T47D (cell line): Measurements from ENCODE around the gene PIGT.

Source experiments
- DNase-seq, 2 experiments: peaks; one replicate each; pipeline versions ENCODE4 v3.0.0 to v3.0.0-alpha.2; 2011 to 2012; ENCODE audit warnings: low read depth in 1 of 2, low spot score in 1 of 2
- JUND ChIP-seq: IDR thresholded peaks from 2 replicates; pipeline ENCODE4 v1.6.1; 2012; ENCODE audit warnings: low read depth
- in situ Hi-C: cut with HindIII; loops from 2 replicates; pipeline ENCODE4 v1.10.0; 2016; ENCODE audit warnings: low sequenced_read_pairs, low pct_unique_long_range_greater_than_20kb

PIGT gene

GRCh38 chr20:45415822-45416637 is at the start of gene PIGT:
TSS of gene PIGT (plus strand) at chr20:45416141. CDS start at chr20:45416157, 16 bp downstream.
- in situ Hi-C loops, result no loop called here
- peak; percentile 87 to 88 for DNase-seq
- no peak for TF ChIP-seq JUND

GRCh38 chr20:45366192-45366591 is 49.7 kb upstream of the PIGT start:
- in situ Hi-C loops, result no loop called here
- DNase-seq, result no peak
- no peak for TF ChIP-seq JUND

- TF ChIP-seq JUND, result no peak
- DNase-seq, result no peak
- in situ Hi-C loops, result no loop called here
Measured at GRCh38 chr20:45366631-45367030, 49.3 kb upstream of the PIGT start.

GRCh38 chr20:45367126-45367525 is 48.8 kb upstream of the PIGT start:
- no peak for DNase-seq
- no peak for TF ChIP-seq JUND
- in situ Hi-C loops, result no loop called here

- no peak for TF ChIP-seq JUND
- DNase-seq, result no peak
- in situ Hi-C loops, result no loop called here
Measured at GRCh38 chr20:45368221-45368980, 47.5 kb upstream of the PIGT start.

GRCh38 chr20:45370571-45371160 is 45.3 kb upstream of the PIGT start:
- no peak for TF ChIP-seq JUND
- in situ Hi-C loops, result no loop called here
- DNase-seq, result no peak

- no peak for TF ChIP-seq JUND
- no peak for DNase-seq
- in situ Hi-C loops, result no loop called here
Measured at GRCh38 chr20:45372241-45372640, 43.7 kb upstream of the PIGT start.

GRCh38 chr20:45372646-45373352 is 43.1 kb upstream of the PIGT start:
- no peak for DNase-seq
- TF ChIP-seq JUND, result no peak
- in situ Hi-C loops, result no loop called here

GRCh38 chr20:45373353-45374100 is 42.4 kb upstream of the PIGT start:
- TF ChIP-seq JUND, result no peak
- in situ Hi-C loops, result no loop called here
- peak; percentile 84 to 95 for DNase-seq

GRCh38 chr20:45374101-45374467 is 41.9 kb upstream of the PIGT start:
- in situ Hi-C loops, result no loop called here

GRCh38 chr20:45374966-45375365 is 41.0 kb upstream of the PIGT start:
- in situ Hi-C loops, result no loop called here
- no peak for TF ChIP-seq JUND

More at GRCh38 chr20:45374101-45374467, 41.9 kb upstream of the PIGT start:
- no peak for DNase-seq
- no peak for TF ChIP-seq JUND

GRCh38 chr20:45377269-45377668 is 38.7 kb upstream of the PIGT start:
- no peak for TF ChIP-seq JUND
- in situ Hi-C loops, result no loop called here
- no peak for DNase-seq

More at GRCh38 chr20:45374966-45375365, 41.0 kb upstream of the PIGT start:
- no peak for DNase-seq
